Psoas muscle (tissue), 8 donors: ENCODE results near the gene AVPI1. TPM values are rescaled to one million over a fixed set of nuclear protein-coding genes. Genes with fewer than 3 reads are reported as not detected.
"Not testable (repeated sequence)": the region's sequence is repeated elsewhere in the genome, so short reads cannot be mapped to it uniquely, and the experiment has no call there.

Source experiments
- ATAC-seq, 4 donors: fragments of 200-7000 bp; cut with Tn5 transposase; one replicate each; pipeline ENCODE4 v1.9.1; 2020; ENCODE audit warnings: moderate library complexity in 3 of 4, mild to moderate bottlenecking in 2 of 4
- DNase-seq, 2 donors: peaks; one replicate each; pipeline ENCODE4 v3.0.0-alpha.2; 2020
- H3K27ac ChIP-seq: fragments of 200-600 bp; one replicate; pipeline ENCODE4 v1.8.0; 2022
- H3K27me3 ChIP-seq, 3 donors: fragments of 200-600 bp in 1 of 3; one replicate each; pipeline versions ENCODE4 v1.6.1 to v1.8.0; 2013 to 2022; ENCODE audit warnings: low read length in 2 of 3, mild to moderate bottlenecking in 2 of 3, moderate library complexity in 1 of 3; ENCODE audit not compliant: insufficient read depth in 3 of 3
- H3K36me3 ChIP-seq, 2 donors: fragments of 200-600 bp in 1 of 2; one replicate each; pipeline versions ENCODE4 v1.6.1 to v1.8.0; 2013 to 2022; ENCODE audit warnings: low read depth in 1 of 2, mild to moderate bottlenecking in 1 of 2, moderate library complexity in 1 of 2; ENCODE audit not compliant: insufficient read depth in 1 of 2
- H3K4me1 ChIP-seq: fragments of 200-600 bp; one replicate; pipeline ENCODE4 v1.8.0; 2022
- H3K4me3 ChIP-seq: fragments of 200-600 bp; one replicate; pipeline ENCODE4 v1.8.0; 2022; ENCODE audit warnings: mild to moderate bottlenecking
- H3K9me3 ChIP-seq: fragments of 200-600 bp; one replicate; pipeline ENCODE4 v1.8.0; 2022
- CTCF ChIP-seq: fragments of 200-600 bp; IDR thresholded peaks from one replicate; pipeline ENCODE4 v1.8.0; 2022; ENCODE audit warnings: antibody characterized with exemption
- WGBS, 3 donors: extraction: QIAGEN DNeasy Blood & Tissue Kit; methylation state at CpG; one replicate each; pipeline versions ENCODE4 v1.1.6 to v1.1.7; 2013; 5-methylcytosine and 5-hydroxymethylcytosine counted together
- intact Hi-C, 2 donors: fragments of 100-400 bp; cut with DNase I; formaldehyde crosslinking; loops; one replicate each; pipeline versions ENCODE4 v1.11.0 to v1.14.2; 2022
- polyA plus RNA-seq, 3 donors: library from polyadenylated mRNA; stranded (reverse); fragments of 200-250 nt; gene quantifications; one replicate each; pipeline ENCODE4 v1.2.3, GENCODE V29; 2013
- total RNA-seq, 4 donors: library from RNA; stranded (reverse); fragmentation: NEBNext Ultra II Directional in 2 of 4; extraction: Animal tissue kit (Norgen Biotek cat#: 25700) in 2 of 4; gene quantifications; one replicate each; pipeline versions ENCODE4 v1.2.1 to v1.2.4, GENCODE V29; 2021 to 2023
- donor health status: healthy with polysubstance abuse.
- donor health status: DM: no; HTN: no; CAD: no; lungs with moderate emphysema.
- donor health status: Bipolar disorder and iron deficiency.
- donor health status: healthy.
- donor health status: DM: yes; HTN: yes; CAD: no.
- donor health status: DM: no; HTN: no; CAD: no.
- donor health status: DM: no; HTN: no; CAD: no.
- donor health status: DM: yes; HTN: yes; CAD: no.

AVPI1 gene
- total and polyA plus RNA-seq, 7 donors = 3.6 to 56.9 (median 5.6) TPM

DNA sequence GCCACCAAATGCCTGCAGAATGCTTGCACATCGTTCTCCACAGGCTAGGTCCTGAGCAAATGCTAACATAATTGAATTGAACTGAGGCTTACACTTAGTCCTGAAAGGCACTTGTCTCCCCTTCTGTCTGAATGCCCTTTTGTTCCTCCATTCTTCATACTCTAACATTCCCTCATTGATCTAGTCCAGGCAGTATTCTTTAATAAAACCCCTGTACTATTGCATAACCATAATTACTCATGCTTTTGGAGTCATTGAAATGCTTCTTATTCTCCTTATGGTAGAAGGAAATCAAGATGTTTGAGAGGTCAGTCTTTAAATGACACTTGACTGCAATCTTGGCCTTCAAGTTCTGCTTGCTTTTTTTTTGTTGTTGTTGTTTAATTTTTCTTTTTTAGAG is 39.5 kb downstream of the AVPI1 start:
- H3K27ac ChIP-seq = no peak overlapping the region
- peaks cover 28% of the 10 kb centered on the region for H3K4me1 ChIP-seq
- H3K4me3 ChIP-seq = no peak overlapping the region
- H3K27me3 ChIP-seq = no peaks in the 10 kb centered on the region
- no peak for TF ChIP-seq CTCF
- ATAC-seq (no peak), DNase-seq (no peak)
- peaks cover 6 to 53% of the 10 kb centered on the region in 2 donors for H3K36me3 ChIP-seq
- intact Hi-C loops = no loop called here
- WGBS, 3 donors = 65 to 82% (median 81%) methylated on average over 1 of the region's 1 CpG
- H3K9me3 ChIP-seq = no peaks in the 10 kb centered on the region

- no peak for DNase-seq
- 77 to 85% (median 78%) methylated on average over 4 of the region's 4 CpGs for WGBS, 3 donors
- peaks cover 41% of the 10 kb centered on the region for H3K4me1 ChIP-seq
- H3K4me3 ChIP-seq = no peak overlapping the region
- ATAC-seq = no peak
- intact Hi-C loops = no loop called here
- H3K27me3 ChIP-seq = no peaks in the 10 kb centered on the region
- H3K9me3 ChIP-seq = no peaks in the 10 kb centered on the region
- no peak overlapping the region for H3K27ac ChIP-seq
- peaks cover 0 to 31% of the 10 kb centered on the region in 2 donors for H3K36me3 ChIP-seq
- TF ChIP-seq CTCF = no peak
Measured at GRCh38 chr10:97644936-97645335, 42.1 kb downstream of the AVPI1 start.

- DNase-seq = no peak
- H3K27me3 ChIP-seq = no peaks in the 10 kb centered on the region
- H3K4me3 ChIP-seq = no peak overlapping the region
- H3K9me3 ChIP-seq = no peaks in the 10 kb centered on the region
- no peak overlapping the region for H3K27ac ChIP-seq
- TF ChIP-seq CTCF = no peak
- peaks cover 28% of the 10 kb centered on the region for H3K4me1 ChIP-seq
- WGBS, 3 donors = 93 to 98% (median 97%) methylated on average over 4 of the region's 4 CpGs
- peaks cover 0 to 31% of the 10 kb centered on the region in 2 donors for H3K36me3 ChIP-seq
- intact Hi-C loops = no loop called here
- ATAC-seq = no peak
Measured at GRCh38 chr10:97643441-97643985, 43.5 kb downstream of the AVPI1 start.

DNA sequence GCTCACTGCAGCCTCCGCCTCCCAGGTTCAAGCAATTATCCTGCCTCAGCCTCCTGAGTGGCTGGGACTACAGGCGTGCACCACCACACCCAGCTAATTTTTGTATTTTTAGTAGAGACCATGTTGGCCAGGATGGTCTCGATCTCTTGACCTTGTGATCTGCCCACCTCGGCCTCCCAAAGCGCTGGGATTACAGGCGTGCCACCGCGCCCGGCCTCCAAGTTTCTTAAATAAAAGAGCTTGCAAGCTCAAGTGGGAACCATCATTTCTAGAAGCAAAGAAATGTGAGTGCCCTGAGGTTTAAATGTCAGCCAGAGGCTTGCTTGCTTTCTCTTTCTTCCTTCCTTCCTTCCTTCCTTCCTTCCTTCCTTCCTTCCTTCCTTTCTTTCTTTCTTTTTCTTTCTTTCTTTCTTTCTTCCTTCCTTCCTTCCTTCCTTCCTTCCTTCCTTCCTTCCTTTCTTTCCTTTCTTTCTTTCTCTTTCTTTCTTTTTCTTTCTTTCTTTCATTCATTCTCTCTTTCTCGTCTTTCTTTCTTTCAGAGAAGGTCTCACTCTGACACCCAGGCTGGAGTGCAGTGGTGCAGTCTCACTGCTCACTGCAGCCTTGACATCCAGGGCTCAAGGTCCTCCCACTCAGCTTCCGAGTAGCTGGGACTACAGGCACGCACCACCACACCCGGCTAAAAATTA is 44.4 kb downstream of the AVPI1 start:
- DNase-seq, intact Hi-C loops, H3K4me3 ChIP-seq, H3K27me3 ChIP-seq, H3K9me3 ChIP-seq, H3K27ac ChIP-seq, ATAC-seq: not testable (repeated sequence)
- H3K4me1 ChIP-seq = peaks cover 21% of the 10 kb centered on the region
- peaks cover 0 to 31% of the 10 kb centered on the region in 2 donors for H3K36me3 ChIP-seq
- 94 to 96% (median 95%) methylated on average over 13 of the region's 13 CpGs for WGBS, 3 donors

DNA sequence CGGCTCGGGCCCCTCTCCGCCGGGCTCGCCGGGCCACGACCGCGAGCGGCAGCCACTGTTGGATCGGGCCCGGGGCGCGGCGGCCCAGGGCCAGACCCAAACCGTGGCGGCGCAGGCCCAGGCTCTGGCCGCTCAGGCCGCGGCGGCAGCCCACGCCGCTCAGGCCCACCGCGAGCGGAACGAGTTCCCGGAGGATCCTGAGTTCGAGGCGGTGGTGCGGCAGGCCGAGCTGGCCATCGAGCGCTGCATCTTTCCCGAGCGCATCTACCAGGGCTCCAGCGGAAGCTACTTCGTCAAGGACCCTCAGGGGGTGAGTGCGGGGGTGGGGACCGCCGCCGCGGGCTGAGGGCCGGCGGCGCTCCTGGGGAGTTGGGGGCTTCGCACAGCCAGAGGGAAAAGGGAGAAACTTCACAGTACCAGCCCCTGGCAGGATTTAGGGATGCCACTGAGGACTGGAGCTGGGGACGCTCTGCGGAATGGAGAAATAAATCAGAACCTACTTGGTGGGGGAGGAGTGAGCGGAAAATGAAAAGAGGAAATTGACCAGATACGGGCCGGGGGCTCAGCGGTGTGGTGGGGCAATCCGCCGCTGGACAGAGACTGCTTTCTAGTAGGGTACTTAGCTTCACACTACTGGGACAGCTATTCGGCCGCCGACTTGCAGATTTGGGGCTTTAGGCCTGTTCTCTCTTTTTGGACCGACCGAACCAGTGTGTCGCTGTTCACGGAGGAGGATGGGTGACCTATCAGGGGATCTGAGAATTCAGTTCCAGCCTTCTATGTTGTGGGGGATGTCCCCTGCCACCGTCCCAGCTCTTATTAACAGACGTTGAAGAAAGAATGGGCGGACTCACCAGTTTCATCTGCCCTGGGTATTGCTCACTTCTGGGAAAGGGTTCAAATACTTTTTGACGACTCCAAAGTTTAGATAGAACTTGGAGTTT is 45.9 kb downstream of the AVPI1 start:
- Histone ChIP-seq H3K27me3 (no peaks in the 10 kb centered on the region), H3K9me3 (no peaks in the 10 kb centered on the region), H3K36me3 (peaks cover 0 to 22% of the 10 kb centered on the region in 2 donors), H3K4me3 (peak overlapping the region; percentile 90), H3K27ac (peak overlapping the region; percentile 84), H3K4me1 (peaks cover 14% of the 10 kb centered on the region)
- ATAC-seq (peak in 2 of 4 donors; percentile 46 to 48), DNase-seq (peak in 1 of 2 donors; percentile 29)
- intact Hi-C loops = no loop called here
- WGBS, 3 donors = 1 to 2% (median 1%) methylated on average over 54 to 67 of the region's 67 CpGs
- no peak for TF ChIP-seq CTCF
